MG63 (cell line): Measurements from ENCODE around the gene SDK1. TPM values are rescaled to one million over a fixed set of nuclear protein-coding genes. Genes with fewer than 3 reads are reported as not detected.

Source experiments
- DNase-seq: peaks from one replicate; pipeline ENCODE4 v3.0.0-alpha.2; 2020
- H3K27me3 ChIP-seq: fragments of 250-450 bp; sonication (Bioruptor Pico); 2 replicates; pipeline ENCODE4 v1.5.1; 2020; ENCODE audit warnings: mild to moderate bottlenecking, moderate library complexity
- H3K36me3 ChIP-seq: fragments of 250-450 bp; sonication (Bioruptor Pico); 2 replicates; pipeline ENCODE4 v1.5.1; 2020; ENCODE audit warnings: mild to moderate bottlenecking, moderate library complexity
- H3K4me3 ChIP-seq: fragments of 250-450 bp; sonication (Bioruptor Pico); 2 replicates; pipeline ENCODE4 v1.5.1; 2020; ENCODE audit warnings: mild to moderate bottlenecking, moderate library complexity
- H3K9me3 ChIP-seq: fragments of 250-450 bp; sonication (Bioruptor Pico); 2 replicates; pipeline ENCODE4 v1.5.1; 2020; ENCODE audit warnings: mild to moderate bottlenecking, moderate library complexity
- total RNA-seq: library from RNA; depleted of rRNA; stranded (reverse); fragments of >200 nt; shearing (Covaris generic); gene quantifications from 2 replicates; pipeline ENCODE4 v1.2.3, GENCODE V29; 2014; ENCODE audit warnings: low replicate concordance

SDK1 gene
- total RNA-seq, 1 experiment from 2014 or later = 1.1 TPM

- no peak for DNase-seq
- Histone ChIP-seq H3K27me3 (no peaks in the 10 kb centered on the region), H3K9me3 (no peaks in the 10 kb centered on the region)
These were observed 766.4 kb downstream of the SDK1 start for GRCh38 chr7:4067476-4067760.

GRCh38 chr7:4067874-4068273, 766.8 kb downstream of the SDK1 start:
- no peaks in the 10 kb centered on the region for H3K27me3 ChIP-seq

More at GRCh38 chr7:4067476-4067760, 766.4 kb downstream of the SDK1 start:
- no peak overlapping the region for H3K4me3 ChIP-seq
- no peaks in the 10 kb centered on the region for H3K36me3 ChIP-seq

GRCh38 chr7:4068286-4068685, 767.2 kb downstream of the SDK1 start:
- H3K9me3 ChIP-seq = no peaks in the 10 kb centered on the region
- no peaks in the 10 kb centered on the region for H3K27me3 ChIP-seq
- no peak for DNase-seq

More at GRCh38 chr7:4067874-4068273, 766.8 kb downstream of the SDK1 start:
- no peaks in the 10 kb centered on the region for H3K36me3 ChIP-seq
- DNase-seq = no peak
- no peak overlapping the region for H3K4me3 ChIP-seq
- no peaks in the 10 kb centered on the region for H3K9me3 ChIP-seq

GRCh38 chr7:4069268-4070095, 768.4 kb downstream of the SDK1 start:
- no peak for DNase-seq
- Histone ChIP-seq H3K36me3 (no peaks in the 10 kb centered on the region), H3K9me3 (no peaks in the 10 kb centered on the region), H3K4me3 (no peak overlapping the region), H3K27me3 (no peaks in the 10 kb centered on the region)

More at GRCh38 chr7:4068286-4068685, 767.2 kb downstream of the SDK1 start:
- no peaks in the 10 kb centered on the region for H3K36me3 ChIP-seq
- H3K4me3 ChIP-seq = no peak overlapping the region

GRCh38 chr7:4070214-4070613, 769.2 kb downstream of the SDK1 start:
- H3K9me3 ChIP-seq = no peaks in the 10 kb centered on the region
- DNase-seq = no peak
- H3K27me3 ChIP-seq = no peaks in the 10 kb centered on the region
- no peak overlapping the region for H3K4me3 ChIP-seq
- H3K36me3 ChIP-seq = no peaks in the 10 kb centered on the region

GRCh38 chr7:4071370-4072058, 770.5 kb downstream of the SDK1 start:
- no peak for DNase-seq
- no peaks in the 10 kb centered on the region for H3K9me3 ChIP-seq
- no peaks in the 10 kb centered on the region for H3K36me3 ChIP-seq
- no peak overlapping the region for H3K4me3 ChIP-seq
- H3K27me3 ChIP-seq = no peaks in the 10 kb centered on the region

- no peaks in the 10 kb centered on the region for H3K9me3 ChIP-seq
- H3K27me3 ChIP-seq = no peaks in the 10 kb centered on the region
- no peak for DNase-seq
- no peaks in the 10 kb centered on the region for H3K36me3 ChIP-seq
- H3K4me3 ChIP-seq = no peak overlapping the region
These were observed 771.3 kb downstream of the SDK1 start for GRCh38 chr7:4072161-4072925.

GRCh38 chr7:4073052-4073451, 772.0 kb downstream of the SDK1 start:
- DNase-seq = no peak
- no peak overlapping the region for H3K4me3 ChIP-seq
- H3K9me3 ChIP-seq = no peaks in the 10 kb centered on the region
- no peaks in the 10 kb centered on the region for H3K27me3 ChIP-seq
- H3K36me3 ChIP-seq = no peaks in the 10 kb centered on the region

GRCh38 chr7:4073750-4074149, 772.7 kb downstream of the SDK1 start:
- H3K36me3 ChIP-seq = no peaks in the 10 kb centered on the region
- no peak for DNase-seq
- H3K4me3 ChIP-seq = no peak overlapping the region
- no peaks in the 10 kb centered on the region for H3K9me3 ChIP-seq
- H3K27me3 ChIP-seq = no peaks in the 10 kb centered on the region

- Histone ChIP-seq H3K27me3 (no peaks in the 10 kb centered on the region), H3K9me3 (no peaks in the 10 kb centered on the region), H3K4me3 (no peak overlapping the region), H3K36me3 (no peaks in the 10 kb centered on the region)
- DNase-seq = no peak
These were observed 773.4 kb downstream of the SDK1 start for GRCh38 chr7:4074407-4074806.

- Histone ChIP-seq H3K9me3 (no peaks in the 10 kb centered on the region), H3K4me3 (no peak overlapping the region), H3K27me3 (no peaks in the 10 kb centered on the region), H3K36me3 (no peaks in the 10 kb centered on the region)
- DNase-seq = no peak
These were observed 773.9 kb downstream of the SDK1 start for GRCh38 chr7:4074994-4075393.

GRCh38 chr7:4076701-4077294, 775.7 kb downstream of the SDK1 start:
- no peaks in the 10 kb centered on the region for H3K27me3 ChIP-seq
- H3K36me3 ChIP-seq = no peaks in the 10 kb centered on the region
- DNase-seq = no peak
- H3K4me3 ChIP-seq = no peak overlapping the region
- no peaks in the 10 kb centered on the region for H3K9me3 ChIP-seq

GRCh38 chr7:4077980-4078379, 776.9 kb downstream of the SDK1 start:
- Histone ChIP-seq H3K27me3 (no peaks in the 10 kb centered on the region), H3K9me3 (no peaks in the 10 kb centered on the region), H3K4me3 (no peak overlapping the region), H3K36me3 (no peaks in the 10 kb centered on the region)
- no peak for DNase-seq

GRCh38 chr7:4078580-4078979, 777.5 kb downstream of the SDK1 start:
- no peaks in the 10 kb centered on the region for H3K9me3 ChIP-seq
- DNase-seq = no peak
- no peaks in the 10 kb centered on the region for H3K36me3 ChIP-seq
- H3K27me3 ChIP-seq = no peaks in the 10 kb centered on the region
- no peak overlapping the region for H3K4me3 ChIP-seq

GRCh38 chr7:4079366-4079765, 778.3 kb downstream of the SDK1 start:
- no peak for DNase-seq
- no peak overlapping the region for H3K4me3 ChIP-seq
- no peaks in the 10 kb centered on the region for H3K27me3 ChIP-seq
- no peaks in the 10 kb centered on the region for H3K9me3 ChIP-seq
- no peaks in the 10 kb centered on the region for H3K36me3 ChIP-seq

GRCh38 chr7:4079956-4080355, 778.9 kb downstream of the SDK1 start:
- H3K9me3 ChIP-seq = no peaks in the 10 kb centered on the region
- no peaks in the 10 kb centered on the region for H3K27me3 ChIP-seq
- H3K36me3 ChIP-seq = no peaks in the 10 kb centered on the region
- no peak overlapping the region for H3K4me3 ChIP-seq
- DNase-seq = peak; percentile 37

- DNase-seq = no peak
- H3K9me3 ChIP-seq = no peaks in the 10 kb centered on the region
- no peaks in the 10 kb centered on the region for H3K36me3 ChIP-seq
- H3K27me3 ChIP-seq = no peaks in the 10 kb centered on the region
- no peak overlapping the region for H3K4me3 ChIP-seq
These were observed 779.9 kb downstream of the SDK1 start for GRCh38 chr7:4080954-4081353.
